H1 (cell line): Measurements from ENCODE around the gene WDR13.

Experiments
- EZH2 ChIP-seq: fragments of 200-600 bp; sonication (generic); IDR thresholded peaks from 2 replicates; pipeline ENCODE4 v1.7.1; 2012; ENCODE audit warnings: low read depth, mild to moderate bottlenecking, moderate library complexity, low read length, inconsistent platforms; ENCODE audit not compliant: severe bottlenecking
- GABPA ChIP-seq: IDR thresholded peaks from 2 replicates; pipeline ENCODE4 v1.6.1; 2011; ENCODE audit warnings: mild to moderate bottlenecking, low read length, moderate library complexity, borderline replicate concordance; ENCODE audit not compliant: insufficient read depth
- MAFK ChIP-seq: IDR thresholded peaks from 2 replicates; pipeline ENCODE4 v1.6.1; 2012; ENCODE audit warnings: low read depth, mild to moderate bottlenecking, improper control_type of control experiment, low read length
- POLR2A ChIP-seq, 2 experiments: IDR thresholded peaks; 1 replicate in 1 of 2; 2 replicates in 1 of 2; pipeline ENCODE4 v1.6.1; 2011; ENCODE audit warnings: low read depth in 2 of 2, low read length in 2 of 2, mild to moderate bottlenecking in 2 of 2; ENCODE audit errors: control extremely low read depth in 1 of 2
- SIN3A ChIP-seq, 2 experiments: IDR thresholded peaks in 1 of 2; conservative IDR thresholded peaks in 1 of 2; 2 replicates each; pipeline ENCODE4 v1.6.1; 2011 to 2012; ENCODE audit warnings: low read length in 2 of 2, improper control_type of control experiment in 1 of 2, low read depth in 1 of 2, mild to moderate bottlenecking in 1 of 2
- TCF12 ChIP-seq: IDR thresholded peaks from 2 replicates; pipeline ENCODE4 v1.6.1; 2011; ENCODE audit warnings: low read depth, mild to moderate bottlenecking, low read length
- TF ChIP-seq, protein P1 (sequence below), 3 experiments: IDR thresholded peaks; 1 replicate in 2 of 3; 2 replicates in 1 of 3; pipeline versions ENCODE4 v1.5.1 to v1.6.1; 2011; ENCODE audit warnings: low read length in 3 of 3, mild to moderate bottlenecking in 3 of 3, inconsistent platforms in 2 of 3, low read depth in 1 of 3, moderate library complexity in 1 of 3; ENCODE audit not compliant: insufficient read depth in 1 of 3; ENCODE audit errors: control extremely low read depth in 1 of 3

DNA sequence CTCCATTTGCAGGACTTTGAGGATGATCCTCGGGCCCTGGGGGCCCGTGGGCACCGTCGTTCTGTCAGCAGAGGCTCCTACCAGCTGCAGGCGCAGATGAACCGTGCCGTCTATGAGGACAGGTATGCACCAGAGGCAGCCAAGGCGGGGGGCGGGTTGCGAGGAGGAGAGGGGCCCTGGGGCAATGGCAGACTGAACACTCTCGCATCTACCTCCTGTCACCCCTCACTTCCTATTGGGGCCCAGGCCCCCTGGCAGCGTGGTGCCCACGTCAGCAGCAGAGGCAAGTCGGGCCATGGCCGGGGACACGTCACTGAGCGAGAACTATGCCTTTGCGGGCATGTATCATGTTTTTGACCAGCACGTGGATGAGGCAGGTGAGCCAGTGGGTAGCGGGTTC lies 2.0 kb downstream of the WDR13 start:
- TF ChIP-seq, protein P1, sequence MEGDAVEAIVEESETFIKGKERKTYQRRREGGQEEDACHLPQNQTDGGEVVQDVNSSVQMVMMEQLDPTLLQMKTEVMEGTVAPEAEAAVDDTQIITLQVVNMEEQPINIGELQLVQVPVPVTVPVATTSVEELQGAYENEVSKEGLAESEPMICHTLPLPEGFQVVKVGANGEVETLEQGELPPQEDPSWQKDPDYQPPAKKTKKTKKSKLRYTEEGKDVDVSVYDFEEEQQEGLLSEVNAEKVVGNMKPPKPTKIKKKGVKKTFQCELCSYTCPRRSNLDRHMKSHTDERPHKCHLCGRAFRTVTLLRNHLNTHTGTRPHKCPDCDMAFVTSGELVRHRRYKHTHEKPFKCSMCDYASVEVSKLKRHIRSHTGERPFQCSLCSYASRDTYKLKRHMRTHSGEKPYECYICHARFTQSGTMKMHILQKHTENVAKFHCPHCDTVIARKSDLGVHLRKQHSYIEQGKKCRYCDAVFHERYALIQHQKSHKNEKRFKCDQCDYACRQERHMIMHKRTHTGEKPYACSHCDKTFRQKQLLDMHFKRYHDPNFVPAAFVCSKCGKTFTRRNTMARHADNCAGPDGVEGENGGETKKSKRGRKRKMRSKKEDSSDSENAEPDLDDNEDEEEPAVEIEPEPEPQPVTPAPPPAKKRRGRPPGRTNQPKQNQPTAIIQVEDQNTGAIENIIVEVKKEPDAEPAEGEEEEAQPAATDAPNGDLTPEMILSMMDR (IDR thresholded peaks at IDR 0.05; ENCODE audit: control extremely low read depth in 1 of 3, insufficient read depth in 1 of 3, low read depth in 1 of 3, low read length in 3 of 3), result no peak
- TF ChIP-seq POLR2A (IDR thresholded peaks at IDR 0.05; ENCODE audit: control extremely low read depth in 1 of 2, low read depth in 2 of 2, low read length in 2 of 2) (no peak), TCF12 (no peak), MAFK (no peak), EZH2 (no peak), GABPA (no peak), SIN3A (conservative IDR thresholded peaks at IDR 0.05 in 1 of 2, IDR thresholded peaks at IDR 0.05 in 1 of 2; ENCODE audit: low read depth in 1 of 2, low read length in 2 of 2) (no peak)
